H9 (cell line): ENCODE measurements around the gene MTSS2. TPM values are rescaled to one million over a fixed set of nuclear protein-coding genes. Genes with fewer than 3 reads are reported as not detected.

Source experiments
- DNase-seq: peaks from one replicate; pipeline ENCODE4 v3.0.0-alpha.2; 2017
- H2AFZ ChIP-seq: one replicate; pipeline ENCODE4 v1.6.1; 2013; ENCODE audit warnings: mild to moderate bottlenecking, low read length, control low read depth, moderate library complexity
- H2AK5ac ChIP-seq: 2 replicates; pipeline ENCODE4 v1.6.1; 2013; ENCODE audit warnings: low read length, control low read depth, mixed read lengths; ENCODE audit not compliant: insufficient read length
- H2BK120ac ChIP-seq: one replicate; pipeline ENCODE4 v1.6.1; 2013; ENCODE audit warnings: low read depth, mild to moderate bottlenecking, low read length, control low read depth, inconsistent platforms; ENCODE audit not compliant: poor library complexity, severe bottlenecking
- H2BK12ac ChIP-seq: 2 replicates; pipeline ENCODE4 v1.6.1; 2013; ENCODE audit warnings: low read length, control low read depth, mixed read lengths, low read depth; ENCODE audit not compliant: insufficient read length
- H2BK15ac ChIP-seq: 2 replicates; pipeline ENCODE4 v1.6.1; 2013; ENCODE audit warnings: low read depth, low read length, control low read depth
- H2BK20ac ChIP-seq: one replicate; pipeline ENCODE4 v1.6.1; 2013; ENCODE audit warnings: low read depth, mild to moderate bottlenecking, low read length, control low read depth, inconsistent platforms; ENCODE audit not compliant: poor library complexity, severe bottlenecking
- H2BK5ac ChIP-seq: 2 replicates; pipeline ENCODE4 v1.6.1; 2013; ENCODE audit warnings: low read length, control low read depth, mixed read lengths; ENCODE audit not compliant: insufficient read length
- H3K14ac ChIP-seq: 2 replicates; pipeline ENCODE4 v1.6.1; 2013; ENCODE audit warnings: low read length, control low read depth; ENCODE audit not compliant: insufficient read depth
- H3K18ac ChIP-seq: 2 replicates; pipeline ENCODE4 v1.6.1; 2013; ENCODE audit warnings: low read depth, mild to moderate bottlenecking, mixed read lengths, low read length, control low read depth; ENCODE audit not compliant: insufficient read length
- H3K23ac ChIP-seq: 2 replicates; pipeline ENCODE4 v1.6.1; 2013; ENCODE audit warnings: low read length, control low read depth, mixed read lengths, low read depth; ENCODE audit not compliant: insufficient read length
- H3K23me2 ChIP-seq: 2 replicates; pipeline ENCODE4 v1.6.1; 2013; ENCODE audit warnings: low read depth, mild to moderate bottlenecking, mixed read lengths, low read length, control low read depth; ENCODE audit not compliant: insufficient read length, poor library complexity, severe bottlenecking
- H3K27ac ChIP-seq: 2 replicates; pipeline ENCODE4 v1.5.1; 2013; ENCODE audit warnings: low read length, control low read depth, mixed read lengths, low read depth; ENCODE audit not compliant: insufficient read length
- H3K27me3 ChIP-seq: 2 replicates; pipeline ENCODE4 v1.6.1; 2013; ENCODE audit warnings: low read length, control low read depth, inconsistent platforms; ENCODE audit not compliant: insufficient read depth
- H3K4ac ChIP-seq: 2 replicates; pipeline ENCODE4 v1.6.1; 2013; ENCODE audit warnings: low read depth, mild to moderate bottlenecking, control low read depth, inconsistent platforms, low read length, moderate library complexity
- H3K4me1 ChIP-seq: 2 replicates; pipeline ENCODE4 v1.6.1; 2013; ENCODE audit warnings: low read length, control low read depth, inconsistent platforms; ENCODE audit not compliant: insufficient read depth
- H3K4me2 ChIP-seq: 2 replicates; pipeline ENCODE4 v1.6.1; 2013; ENCODE audit warnings: low read length, control low read depth, mixed read lengths; ENCODE audit not compliant: insufficient read length, insufficient read depth
- H3K56ac ChIP-seq: 2 replicates; pipeline ENCODE4 v1.6.1; 2013; ENCODE audit warnings: low read depth, mild to moderate bottlenecking, mixed read lengths, low read length, control low read depth; ENCODE audit not compliant: insufficient read length
- H3K79me1 ChIP-seq: 2 replicates; pipeline ENCODE4 v1.6.1; 2013; ENCODE audit warnings: low read depth, mild to moderate bottlenecking, moderate library complexity, low read length, control low read depth, inconsistent platforms; ENCODE audit not compliant: insufficient read depth, poor library complexity, severe bottlenecking
- H3K79me2 ChIP-seq: 2 replicates; pipeline ENCODE4 v1.6.1; 2013; ENCODE audit warnings: low read length, control low read depth, inconsistent platforms; ENCODE audit not compliant: insufficient read depth
- H3K9ac ChIP-seq: 2 replicates; pipeline ENCODE4 v1.6.1; 2013; ENCODE audit warnings: low read length, control low read depth, mixed read lengths; ENCODE audit not compliant: insufficient read length; ENCODE audit errors: extremely low read depth
- H3K9me3 ChIP-seq: one replicate; pipeline ENCODE4 v1.6.1; 2013; ENCODE audit warnings: low read depth, low read length, inconsistent platforms; ENCODE audit not compliant: control insufficient read depth
- H3T11ph ChIP-seq: one replicate; pipeline ENCODE4 v1.6.1; 2013; ENCODE audit warnings: mild to moderate bottlenecking, low read length, control low read depth, inconsistent platforms
- H4K20me1 ChIP-seq: one replicate; pipeline ENCODE4 v1.6.1; 2013; ENCODE audit not compliant: control insufficient read depth, insufficient read length, insufficient read depth
- H4K5ac ChIP-seq: 2 replicates; pipeline ENCODE4 v1.6.1; 2013; ENCODE audit warnings: low read depth, mild to moderate bottlenecking, mixed read lengths, low read length, control low read depth; ENCODE audit not compliant: insufficient read length
- H4K8ac ChIP-seq: replicated peaks from 2 replicates; pipeline ENCODE4 v1.6.1; 2013; ENCODE audit warnings: low read length, control low read depth, mixed read lengths, low read depth; ENCODE audit not compliant: insufficient read length
- H4K91ac ChIP-seq: 2 replicates; pipeline ENCODE4 v1.6.1; 2013; ENCODE audit warnings: low read depth, mild to moderate bottlenecking, moderate library complexity, mixed read lengths, low read length, control low read depth; ENCODE audit not compliant: insufficient read length
- H3K27ac Mint-ChIP-seq, 3 experiments: 2 replicates in 2 of 3; 3 replicates in 1 of 3; pipeline ENCODE4 v1.8.0; 2020 to 2021; ENCODE audit warnings: mixed read lengths in 3 of 3, mild to moderate bottlenecking in 1 of 3, moderate library complexity in 1 of 3
- H3K27me3 Mint-ChIP-seq: 2 replicates; pipeline ENCODE4 v1.8.0; 2021; ENCODE audit warnings: low read depth, mild to moderate bottlenecking, moderate library complexity, mixed read lengths
- H3K36me3 Mint-ChIP-seq, 3 experiments: 2 replicates in 2 of 3; 3 replicates in 1 of 3; pipeline ENCODE4 v1.8.0; 2020 to 2021; ENCODE audit warnings: low read depth in 3 of 3, mixed read lengths in 3 of 3; ENCODE audit not compliant: insufficient read depth in 1 of 3
- H3K4me1 Mint-ChIP-seq, 2 experiments: 2 replicates each; pipeline ENCODE4 v1.8.0; 2020; ENCODE audit warnings: mixed read lengths in 2 of 2
- H3K4me3 Mint-ChIP-seq, 2 experiments: 2 replicates in 1 of 2; 3 replicates in 1 of 2; pipeline ENCODE4 v1.8.0; 2020 to 2021; ENCODE audit warnings: mild to moderate bottlenecking in 2 of 2, mixed read lengths in 2 of 2, moderate library complexity in 1 of 2
- H3K9me3 Mint-ChIP-seq, 2 experiments: 2 replicates in 1 of 2; 3 replicates in 1 of 2; pipeline ENCODE4 v1.8.0; 2020; ENCODE audit warnings: mild to moderate bottlenecking in 2 of 2, mixed read lengths in 2 of 2, moderate library complexity in 1 of 2
- WGBS: extraction: QIAGEN DNeasy Blood & Tissue Kit; methylation state at CpG from one replicate; pipeline ENCODE4 v1.1.7; 2013; ENCODE audit warnings: missing lambda C conversion rate, low lambda C conversion rate, mixed read lengths; ENCODE audit not compliant: insufficient read length; ENCODE audit errors: extremely low coverage; 5-methylcytosine and 5-hydroxymethylcytosine counted together
- total RNA-seq: library from RNA; stranded (reverse); gene quantifications from 2 replicates; pipeline ENCODE4 v1.2.1, GENCODE V29; 2021
- TF ChIP-seq, protein P1 (sequence below): fragments of 200-600 bp; sonication (generic); conservative IDR thresholded peaks from 3 replicates; pipeline ENCODE4 v1.8.0; 2021; ENCODE audit warnings: antibody characterized with exemption, mild to moderate bottlenecking

MTSS2 gene
- total RNA-seq, 1 experiment from 2014 or later, result 41.0 TPM

DNA sequence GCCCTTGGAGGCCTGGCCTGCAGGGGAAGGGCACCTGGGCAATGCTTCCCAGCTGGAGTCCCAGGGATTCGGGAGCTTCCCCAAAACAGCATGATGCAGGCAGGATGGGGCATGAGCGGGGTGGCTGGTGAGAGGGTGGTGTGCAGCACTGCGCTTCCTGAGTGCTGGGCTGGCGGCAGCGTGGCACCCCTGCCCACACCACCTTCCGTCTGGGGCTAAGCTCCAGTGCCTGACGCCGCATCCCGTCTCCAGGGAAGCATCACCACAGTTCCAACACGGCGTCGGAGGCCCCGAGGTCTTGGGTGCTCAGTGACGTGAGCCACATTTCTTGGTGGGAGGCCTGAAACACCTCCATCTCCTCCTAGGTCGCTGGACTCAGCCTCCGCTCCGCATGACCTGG is 13.8 kb upstream of the MTSS2 start:
- Histone ChIP-seq H3K23ac (no peak overlapping the region), H3K9ac (no peak overlapping the region), H2AFZ (no peak overlapping the region), H2AK5ac (no peak overlapping the region), H3K18ac (no peak overlapping the region), H4K20me1 (no peaks in the 10 kb centered on the region), H3K56ac (no peak overlapping the region), H4K91ac (no peak overlapping the region), H3K4me2 (no peak overlapping the region), H3K27ac (no peak overlapping the region), H2BK5ac (no peak overlapping the region), H3K23me2 (no peaks in the 10 kb centered on the region), H2BK120ac (no peak overlapping the region), H2BK20ac (no peak overlapping the region), H4K5ac (no peak overlapping the region), H4K8ac (no peak overlapping the region), H3K9me3 (no peaks in the 10 kb centered on the region), H3K27me3 (no peaks in the 10 kb centered on the region), H3K14ac (no peak overlapping the region), H3K4me1 (no peaks in the 10 kb centered on the region; the same call in 1 of the 2 replicates), H2BK15ac (no peak overlapping the region), H3T11ph (no peak overlapping the region), H3K79me1 (no peaks in the 10 kb centered on the region), H3K4ac (no peak overlapping the region), H2BK12ac (no peak overlapping the region), H3K79me2 (no peaks in the 10 kb centered on the region)
- no peaks in the 10 kb centered on the region for H3K9me3 Mint-ChIP-seq
- TF ChIP-seq, protein P1, sequence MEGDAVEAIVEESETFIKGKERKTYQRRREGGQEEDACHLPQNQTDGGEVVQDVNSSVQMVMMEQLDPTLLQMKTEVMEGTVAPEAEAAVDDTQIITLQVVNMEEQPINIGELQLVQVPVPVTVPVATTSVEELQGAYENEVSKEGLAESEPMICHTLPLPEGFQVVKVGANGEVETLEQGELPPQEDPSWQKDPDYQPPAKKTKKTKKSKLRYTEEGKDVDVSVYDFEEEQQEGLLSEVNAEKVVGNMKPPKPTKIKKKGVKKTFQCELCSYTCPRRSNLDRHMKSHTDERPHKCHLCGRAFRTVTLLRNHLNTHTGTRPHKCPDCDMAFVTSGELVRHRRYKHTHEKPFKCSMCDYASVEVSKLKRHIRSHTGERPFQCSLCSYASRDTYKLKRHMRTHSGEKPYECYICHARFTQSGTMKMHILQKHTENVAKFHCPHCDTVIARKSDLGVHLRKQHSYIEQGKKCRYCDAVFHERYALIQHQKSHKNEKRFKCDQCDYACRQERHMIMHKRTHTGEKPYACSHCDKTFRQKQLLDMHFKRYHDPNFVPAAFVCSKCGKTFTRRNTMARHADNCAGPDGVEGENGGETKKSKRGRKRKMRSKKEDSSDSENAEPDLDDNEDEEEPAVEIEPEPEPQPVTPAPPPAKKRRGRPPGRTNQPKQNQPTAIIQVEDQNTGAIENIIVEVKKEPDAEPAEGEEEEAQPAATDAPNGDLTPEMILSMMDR, result no peak
- H3K27ac Mint-ChIP-seq, result no peak overlapping the region; a peak in 1 of 7 replicates
- H3K4me1 Mint-ChIP-seq, result peaks cover 36 to 41% of the 10 kb centered on the region in 2 experiments
- H3K27me3 Mint-ChIP-seq, result no peaks in the 10 kb centered on the region
- H3K4me3 Mint-ChIP-seq, result no peak overlapping the region
- DNase-seq, result no peak
- WGBS, result no CpG with 5 or more reads among the region's 17 CpGs
- H3K36me3 Mint-ChIP-seq, result peaks cover 8 to 10% (median 10%) of the 10 kb centered on the region in 3 experiments; a peak in 4 of 7 replicates
